ENCODE data around the gene RAD51B. TPM values are rescaled to one million over a fixed set of nuclear protein-coding genes. Genes with fewer than 3 reads are reported as not detected.
"Not testable (repeated sequence)": the region's sequence is repeated elsewhere in the genome, so short reads cannot be mapped to it uniquely, and the experiment has no call there.

The RAD51B gene
- total RNA-seq, 1 donor from 2014 or later = 38.6 TPM

GRCh38 chr14:68424443-68425172, 605.0 kb downstream of the RAD51B start:
- Histone ChIP-seq H3K36me3 (ENCODE audit: control insufficient read depth in 3 of 3, insufficient read depth in 3 of 3, low read length in 3 of 3) (peaks cover 0 to 2% (median 0%) of the 10 kb centered on the region in 3 donors), H3K27ac (ENCODE audit: low read depth, low read length) (no peak overlapping the region), H3K4me3 (ENCODE audit: low read length in 3 of 3) (no peak overlapping the region), H3K27me3 (ENCODE audit: control insufficient read depth in 3 of 3, insufficient read depth in 3 of 3, low read length in 3 of 3) (no peaks in the 10 kb centered on the region), H3K9ac (ENCODE audit: low read depth in 1 of 3, low read length in 3 of 3) (no peak overlapping the region), H3K9me3 (ENCODE audit: control insufficient read depth in 3 of 3, low read length in 3 of 3) (no peaks in the 10 kb centered on the region), H3K4me1 (ENCODE audit: control insufficient read depth in 3 of 3, insufficient read depth in 3 of 3, low read length in 3 of 3) (peaks cover 0 to 3% (median 0%) of the 10 kb centered on the region in 3 donors)

- H3K4me3 ChIP-seq (ENCODE audit: low read length in 3 of 3) = no peak overlapping the region
- no peaks in the 10 kb centered on the region for H3K27me3 ChIP-seq (ENCODE audit: control insufficient read depth in 3 of 3, insufficient read depth in 3 of 3, low read length in 3 of 3)
- no peaks in the 10 kb centered on the region for H3K9me3 ChIP-seq (ENCODE audit: control insufficient read depth in 3 of 3, low read length in 3 of 3)
- H3K36me3 ChIP-seq (ENCODE audit: control insufficient read depth in 3 of 3, insufficient read depth in 3 of 3, low read length in 3 of 3) = peaks cover 0 to 2% (median 0%) of the 10 kb centered on the region in 3 donors
- H3K4me1 ChIP-seq (ENCODE audit: control insufficient read depth in 3 of 3, insufficient read depth in 3 of 3, low read length in 3 of 3) = no peaks in the 10 kb centered on the region
- H3K9ac ChIP-seq (ENCODE audit: low read depth in 1 of 3, low read length in 3 of 3) = no peak overlapping the region
- no peak overlapping the region for H3K27ac ChIP-seq (ENCODE audit: low read depth, low read length)
Observed at GRCh38 chr14:68426661-68427549, 607.3 kb downstream of the RAD51B start.

GRCh38 chr14:68427550-68427890, 607.9 kb downstream of the RAD51B start:
- no peaks in the 10 kb centered on the region for H3K27me3 ChIP-seq (ENCODE audit: control insufficient read depth in 3 of 3, insufficient read depth in 3 of 3, low read length in 3 of 3)
- H3K4me3 ChIP-seq (ENCODE audit: low read length in 3 of 3) = no peak overlapping the region
- no peak overlapping the region for H3K9ac ChIP-seq (ENCODE audit: low read depth in 1 of 3, low read length in 3 of 3)
- no peaks in the 10 kb centered on the region for H3K9me3 ChIP-seq (ENCODE audit: control insufficient read depth in 3 of 3, low read length in 3 of 3)
- no peak overlapping the region for H3K27ac ChIP-seq (ENCODE audit: low read depth, low read length)
- no peaks in the 10 kb centered on the region for H3K4me1 ChIP-seq (ENCODE audit: control insufficient read depth in 3 of 3, insufficient read depth in 3 of 3, low read length in 3 of 3)
- peaks cover 0 to 2% (median 0%) of the 10 kb centered on the region in 3 donors for H3K36me3 ChIP-seq (ENCODE audit: control insufficient read depth in 3 of 3, insufficient read depth in 3 of 3, low read length in 3 of 3)

- H3K27ac ChIP-seq (ENCODE audit: low read depth, low read length); H3K9ac ChIP-seq (ENCODE audit: low read depth in 1 of 3, low read length in 3 of 3); H3K36me3 ChIP-seq (ENCODE audit: control insufficient read depth in 3 of 3, insufficient read depth in 3 of 3, low read length in 3 of 3): not testable (repeated sequence)
Observed at GRCh38 chr14:68428900-68429299, 609.3 kb downstream of the RAD51B start.

GRCh38 chr14:68434173-68434572, 614.6 kb downstream of the RAD51B start:
- H3K27me3 ChIP-seq (ENCODE audit: control insufficient read depth in 3 of 3, insufficient read depth in 3 of 3, low read length in 3 of 3); H3K4me3 ChIP-seq (ENCODE audit: low read length in 3 of 3); H3K4me1 ChIP-seq (ENCODE audit: control insufficient read depth in 3 of 3, insufficient read depth in 3 of 3, low read length in 3 of 3); H3K9me3 ChIP-seq (ENCODE audit: control insufficient read depth in 3 of 3, low read length in 3 of 3); H3K27ac ChIP-seq (ENCODE audit: low read depth, low read length); H3K36me3 ChIP-seq (ENCODE audit: control insufficient read depth in 3 of 3, insufficient read depth in 3 of 3, low read length in 3 of 3); H3K9ac ChIP-seq (ENCODE audit: low read depth in 1 of 3, low read length in 3 of 3): not testable (repeated sequence)

More at GRCh38 chr14:68428900-68429299, 609.3 kb downstream of the RAD51B start:
- H3K27me3 ChIP-seq (ENCODE audit: control insufficient read depth in 3 of 3, insufficient read depth in 3 of 3, low read length in 3 of 3); H3K4me1 ChIP-seq (ENCODE audit: control insufficient read depth in 3 of 3, insufficient read depth in 3 of 3, low read length in 3 of 3); H3K4me3 ChIP-seq (ENCODE audit: low read length in 3 of 3); H3K9me3 ChIP-seq (ENCODE audit: control insufficient read depth in 3 of 3, low read length in 3 of 3): not testable (repeated sequence)

GRCh38 chr14:68435631-68436030, 616.1 kb downstream of the RAD51B start:
- H3K36me3 ChIP-seq (ENCODE audit: control insufficient read depth in 3 of 3, insufficient read depth in 3 of 3, low read length in 3 of 3); H3K27ac ChIP-seq (ENCODE audit: low read depth, low read length); H3K4me3 ChIP-seq (ENCODE audit: low read length in 3 of 3); H3K4me1 ChIP-seq (ENCODE audit: control insufficient read depth in 3 of 3, insufficient read depth in 3 of 3, low read length in 3 of 3); H3K27me3 ChIP-seq (ENCODE audit: control insufficient read depth in 3 of 3, insufficient read depth in 3 of 3, low read length in 3 of 3); H3K9ac ChIP-seq (ENCODE audit: low read depth in 1 of 3, low read length in 3 of 3); H3K9me3 ChIP-seq (ENCODE audit: control insufficient read depth in 3 of 3, low read length in 3 of 3): not testable (repeated sequence)

GRCh38 chr14:68439676-68440075, 620.1 kb downstream of the RAD51B start:
- Histone ChIP-seq H3K9me3 (ENCODE audit: control insufficient read depth in 3 of 3, low read length in 3 of 3) (no peaks in the 10 kb centered on the region), H3K4me1 (ENCODE audit: control insufficient read depth in 3 of 3, insufficient read depth in 3 of 3, low read length in 3 of 3) (peaks cover 8 to 24% (median 22%) of the 10 kb centered on the region in 3 donors), H3K4me3 (ENCODE audit: low read length in 3 of 3) (no peak overlapping the region), H3K9ac (ENCODE audit: low read depth in 1 of 3, low read length in 3 of 3) (no peak overlapping the region), H3K27me3 (ENCODE audit: control insufficient read depth in 3 of 3, insufficient read depth in 3 of 3, low read length in 3 of 3) (no peaks in the 10 kb centered on the region), H3K27ac (ENCODE audit: low read depth, low read length) (no peak overlapping the region), H3K36me3 (ENCODE audit: control insufficient read depth in 3 of 3, insufficient read depth in 3 of 3, low read length in 3 of 3) (no peaks in the 10 kb centered on the region)

- H3K9ac ChIP-seq (ENCODE audit: low read depth in 1 of 3, low read length in 3 of 3) = no peak overlapping the region
- no peaks in the 10 kb centered on the region for H3K9me3 ChIP-seq (ENCODE audit: control insufficient read depth in 3 of 3, low read length in 3 of 3)
- H3K27ac ChIP-seq (ENCODE audit: low read depth, low read length) = no peak overlapping the region
- no peak overlapping the region for H3K4me3 ChIP-seq (ENCODE audit: low read length in 3 of 3)
- peaks cover 12 to 32% (median 28%) of the 10 kb centered on the region in 3 donors for H3K4me1 ChIP-seq (ENCODE audit: control insufficient read depth in 3 of 3, insufficient read depth in 3 of 3, low read length in 3 of 3)
- H3K36me3 ChIP-seq (ENCODE audit: control insufficient read depth in 3 of 3, insufficient read depth in 3 of 3, low read length in 3 of 3) = no peaks in the 10 kb centered on the region
- H3K27me3 ChIP-seq (ENCODE audit: control insufficient read depth in 3 of 3, insufficient read depth in 3 of 3, low read length in 3 of 3) = no peaks in the 10 kb centered on the region
Observed at GRCh38 chr14:68440820-68441219, 621.2 kb downstream of the RAD51B start.

GRCh38 chr14:68441542-68441941, 622.0 kb downstream of the RAD51B start:
- no peaks in the 10 kb centered on the region for H3K9me3 ChIP-seq (ENCODE audit: control insufficient read depth in 3 of 3, low read length in 3 of 3)
- no peaks in the 10 kb centered on the region for H3K27me3 ChIP-seq (ENCODE audit: control insufficient read depth in 3 of 3, insufficient read depth in 3 of 3, low read length in 3 of 3)
- no peak overlapping the region for H3K27ac ChIP-seq (ENCODE audit: low read depth, low read length)

More at GRCh38 chr14:68441542-68441941, 622.0 kb downstream of the RAD51B start:
- Histone ChIP-seq H3K4me1 (ENCODE audit: control insufficient read depth in 3 of 3, insufficient read depth in 3 of 3, low read length in 3 of 3) (peaks cover 12 to 32% (median 28%) of the 10 kb centered on the region in 3 donors), H3K9ac (ENCODE audit: low read depth in 1 of 3, low read length in 3 of 3) (no peak overlapping the region), H3K4me3 (ENCODE audit: low read length in 3 of 3) (no peak overlapping the region), H3K36me3 (ENCODE audit: control insufficient read depth in 3 of 3, insufficient read depth in 3 of 3, low read length in 3 of 3) (no peaks in the 10 kb centered on the region)
